Fibroblast of mammary gland (primary cell): ENCODE results near the gene TMPRSS11A.
A peak's percentile ranks its signal among the peaks of the same experiment; 100 is the strongest.

Experiments used
- DNase-seq: peaks from one replicate; pipeline ENCODE4 v3.0.0-alpha.2; 2010; ENCODE audit warnings: low read depth
- H3K4me3 ChIP-seq: 2 replicates; pipeline ENCODE4 v1.5.1; 2011; ENCODE audit warnings: low read depth, mild to moderate bottlenecking, low read length, moderate library complexity; ENCODE audit not compliant: control insufficient read depth
- TF ChIP-seq, protein P1 (sequence below): conservative IDR thresholded peaks from 2 replicates; pipeline ENCODE4 v1.5.1; 2011; ENCODE audit warnings: low read depth, low read length, inconsistent platforms; ENCODE audit not compliant: control insufficient read depth, insufficient read depth

Gene TMPRSS11A

DNA sequence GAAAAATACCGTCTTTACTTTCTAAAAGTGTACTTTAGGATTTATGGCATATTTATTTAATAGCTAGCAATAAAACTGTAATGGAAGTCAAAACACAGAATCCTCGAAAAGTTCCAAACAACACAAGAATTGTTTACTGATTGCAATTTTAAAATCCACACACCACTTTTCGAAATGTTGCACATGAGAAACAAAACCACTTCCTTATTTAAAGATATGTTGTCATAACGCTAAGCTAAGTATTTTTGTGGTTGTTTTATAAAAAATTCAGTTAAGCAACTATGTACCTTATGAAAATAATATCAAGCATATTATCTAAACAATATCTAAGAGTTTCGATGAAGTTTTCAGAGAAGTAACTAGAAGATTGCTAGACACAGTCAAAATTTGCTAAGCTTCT lies 79.8 kb downstream of the TMPRSS11A start:
- H3K4me3 ChIP-seq = no peak overlapping the region
- TF ChIP-seq, protein P1, sequence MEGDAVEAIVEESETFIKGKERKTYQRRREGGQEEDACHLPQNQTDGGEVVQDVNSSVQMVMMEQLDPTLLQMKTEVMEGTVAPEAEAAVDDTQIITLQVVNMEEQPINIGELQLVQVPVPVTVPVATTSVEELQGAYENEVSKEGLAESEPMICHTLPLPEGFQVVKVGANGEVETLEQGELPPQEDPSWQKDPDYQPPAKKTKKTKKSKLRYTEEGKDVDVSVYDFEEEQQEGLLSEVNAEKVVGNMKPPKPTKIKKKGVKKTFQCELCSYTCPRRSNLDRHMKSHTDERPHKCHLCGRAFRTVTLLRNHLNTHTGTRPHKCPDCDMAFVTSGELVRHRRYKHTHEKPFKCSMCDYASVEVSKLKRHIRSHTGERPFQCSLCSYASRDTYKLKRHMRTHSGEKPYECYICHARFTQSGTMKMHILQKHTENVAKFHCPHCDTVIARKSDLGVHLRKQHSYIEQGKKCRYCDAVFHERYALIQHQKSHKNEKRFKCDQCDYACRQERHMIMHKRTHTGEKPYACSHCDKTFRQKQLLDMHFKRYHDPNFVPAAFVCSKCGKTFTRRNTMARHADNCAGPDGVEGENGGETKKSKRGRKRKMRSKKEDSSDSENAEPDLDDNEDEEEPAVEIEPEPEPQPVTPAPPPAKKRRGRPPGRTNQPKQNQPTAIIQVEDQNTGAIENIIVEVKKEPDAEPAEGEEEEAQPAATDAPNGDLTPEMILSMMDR = no peak
- no peak for DNase-seq

DNA sequence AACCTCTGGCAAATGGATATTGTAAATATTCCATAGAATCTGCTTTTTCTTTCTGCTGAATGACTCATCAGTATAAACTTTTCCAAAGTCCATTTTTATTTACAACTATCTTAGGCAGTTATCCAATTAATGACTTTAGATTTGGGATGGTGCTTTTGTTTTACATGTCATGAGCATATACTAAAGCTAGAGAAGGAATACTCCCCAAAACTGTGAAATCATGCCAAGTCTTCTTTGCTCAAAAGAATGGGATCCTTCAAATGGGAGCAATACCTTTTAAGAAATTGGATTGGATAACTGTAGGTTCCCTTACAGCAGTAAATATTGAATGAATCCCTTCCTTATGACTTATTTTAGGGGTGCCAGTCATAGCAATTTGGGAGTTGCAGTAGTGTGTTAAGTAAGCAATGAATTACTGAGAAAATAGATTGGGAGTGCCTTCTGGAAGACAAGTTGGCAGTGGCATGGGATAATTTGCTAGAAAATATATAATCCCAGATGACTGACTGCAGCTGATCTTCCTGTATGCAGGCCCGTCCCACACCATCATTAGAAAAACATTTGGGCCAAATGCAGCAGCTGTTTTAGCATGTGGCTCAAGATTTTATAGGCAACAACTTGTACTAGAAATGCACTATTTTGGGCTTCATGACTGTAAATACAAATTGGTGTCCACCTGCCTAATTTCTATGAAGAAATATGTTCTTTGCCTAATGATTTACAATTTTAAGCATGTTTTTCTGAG lies 82.3 kb downstream of the TMPRSS11A start:
- TF ChIP-seq, protein P1 = no peak
- DNase-seq = no peak
- H3K4me3 ChIP-seq = no peak overlapping the region

DNA sequence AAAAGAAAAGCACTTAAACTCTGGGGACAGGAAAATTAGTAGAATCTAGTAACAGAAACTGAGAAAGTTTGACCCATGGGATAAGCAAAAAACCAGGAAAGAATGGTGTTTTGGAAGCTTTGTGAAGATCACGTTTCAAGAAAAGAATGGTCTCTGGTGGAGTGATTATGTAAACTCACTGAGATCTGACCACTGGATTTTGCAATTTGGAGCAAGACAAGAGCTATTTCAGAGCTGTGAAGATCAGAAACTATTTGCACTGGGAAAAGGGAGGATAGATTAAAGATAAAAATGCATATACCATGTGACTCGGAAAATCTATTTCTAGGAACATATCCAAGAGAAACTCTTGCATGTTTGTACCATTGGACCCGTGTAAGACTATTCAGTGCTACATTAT lies 83.8 kb downstream of the TMPRSS11A start:
- no peak for DNase-seq
- TF ChIP-seq, protein P1 = no peak
- H3K4me3 ChIP-seq = no peak overlapping the region

GRCh38 chr4:67877086-67877485 lies 86.2 kb downstream of the TMPRSS11A start:
- no peak for DNase-seq
- H3K4me3 ChIP-seq = no peak overlapping the region
- TF ChIP-seq, protein P1 = no peak

GRCh38 chr4:67874986-67875385 lies 88.3 kb downstream of the TMPRSS11A start:
- no peak overlapping the region for H3K4me3 ChIP-seq
- peak; percentile 56 for DNase-seq
- TF ChIP-seq, protein P1 = no peak

- TF ChIP-seq, protein P1 = no peak
- DNase-seq = no peak
- no peak overlapping the region for H3K4me3 ChIP-seq
These were observed 90.2 kb downstream of the TMPRSS11A start for GRCh38 chr4:67873116-67873515.

DNA sequence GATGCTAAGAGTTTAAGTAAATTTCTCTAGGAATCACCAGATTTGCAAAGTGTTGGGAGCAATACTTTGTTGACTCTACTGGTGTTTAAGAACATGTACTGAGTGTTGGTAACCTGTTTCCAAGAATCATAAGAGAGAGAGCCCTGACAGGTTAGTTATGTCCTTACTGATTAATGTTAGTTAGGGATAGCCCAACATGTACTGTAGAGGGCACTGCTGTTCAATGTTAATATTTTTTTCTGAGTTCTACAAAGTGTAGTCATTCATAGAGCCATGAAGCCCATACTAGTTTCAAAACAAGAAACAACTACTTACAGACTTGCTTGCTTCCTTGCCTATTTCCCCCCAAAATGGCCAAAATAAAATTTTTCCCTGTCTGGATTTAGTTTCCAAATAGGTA lies 91.4 kb downstream of the TMPRSS11A start:
- TF ChIP-seq, protein P1 = peak; percentile 64
- peak; percentile 72 for DNase-seq
- no peak overlapping the region for H3K4me3 ChIP-seq
